HG02571 (cell line): ENCODE results near the gene MSANTD3.
A peak's percentile ranks its signal among the peaks of the same experiment; 100 is the strongest.

Experiments
- ATAC-seq: cut with Tn5 transposase; IDR thresholded peaks from one replicate; pipeline ENCODE4 v1.9.1; 2021; ENCODE audit warnings: mild to moderate bottlenecking, moderate library complexity; ENCODE audit not compliant: unreplicated experiment

The MSANTD3 gene

DNA sequence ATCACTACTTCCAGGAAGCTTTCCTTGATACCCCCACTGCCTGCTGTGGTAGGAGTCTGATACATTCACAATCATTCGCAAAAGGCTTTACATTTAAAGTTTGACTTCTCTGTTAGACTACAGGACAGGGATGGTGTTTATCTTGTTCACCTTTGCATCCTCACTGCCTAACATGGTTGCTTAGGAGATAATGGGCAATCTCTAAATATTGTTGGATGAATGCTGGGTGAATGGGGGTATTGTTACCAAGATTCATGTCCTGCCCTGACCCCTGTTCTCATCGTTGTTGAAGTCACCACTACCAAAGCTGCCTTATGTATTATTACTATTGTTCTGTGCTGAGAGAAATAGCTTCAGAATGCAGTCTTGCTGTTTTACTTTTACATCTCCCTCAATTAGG, 38.3 kb downstream of the MSANTD3 start:
- no peak for ATAC-seq

DNA sequence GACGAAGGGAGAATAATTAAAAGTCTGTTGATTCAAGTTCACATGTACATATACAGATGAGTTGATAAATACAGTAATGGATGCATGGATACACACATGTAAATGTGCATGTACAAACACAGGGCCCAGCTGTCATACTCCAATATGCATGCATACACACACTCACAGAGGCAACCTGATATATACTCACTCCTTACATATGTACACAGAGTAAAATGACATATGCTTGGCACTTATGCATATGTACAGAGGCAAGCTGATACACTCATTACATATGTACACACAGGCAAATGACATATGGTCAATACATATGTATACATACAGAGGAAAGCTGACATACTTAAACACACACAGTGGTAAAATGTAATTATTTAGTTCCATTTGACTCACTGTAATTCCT, 38.8 kb downstream of the MSANTD3 start:
- no peak for ATAC-seq

DNA sequence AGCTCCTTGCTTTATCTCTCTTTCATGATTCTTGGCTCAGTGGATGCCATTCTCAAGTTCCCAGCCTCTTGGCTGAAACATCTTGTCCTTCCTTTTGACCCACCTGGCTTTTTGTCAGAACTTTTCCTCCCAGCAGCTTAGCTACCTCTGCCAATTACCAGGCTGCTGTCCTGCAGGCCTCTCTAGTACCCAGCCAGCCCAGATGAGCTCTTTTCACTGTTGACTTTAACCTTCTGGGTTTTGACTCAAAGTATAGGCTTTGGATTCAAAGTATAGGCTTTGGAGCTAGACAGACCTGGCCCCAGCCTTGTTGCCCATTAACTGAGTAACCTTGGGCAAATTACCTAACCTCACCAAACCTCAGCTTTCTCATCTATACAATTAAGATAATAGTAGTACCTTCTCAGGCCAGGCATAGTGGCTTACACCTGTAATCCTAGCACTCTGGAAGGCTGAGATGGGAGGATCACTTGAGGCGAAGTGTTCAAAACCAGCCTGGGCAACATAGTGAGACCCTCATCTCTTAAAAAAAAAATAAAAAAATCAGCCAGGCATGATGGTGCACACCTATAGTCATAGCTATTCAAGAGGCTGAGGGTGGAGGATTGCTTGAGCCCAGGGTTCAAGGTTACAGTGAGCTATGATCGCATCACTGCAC, 39.4 kb downstream of the MSANTD3 start:
- ATAC-seq, result no peak

DNA sequence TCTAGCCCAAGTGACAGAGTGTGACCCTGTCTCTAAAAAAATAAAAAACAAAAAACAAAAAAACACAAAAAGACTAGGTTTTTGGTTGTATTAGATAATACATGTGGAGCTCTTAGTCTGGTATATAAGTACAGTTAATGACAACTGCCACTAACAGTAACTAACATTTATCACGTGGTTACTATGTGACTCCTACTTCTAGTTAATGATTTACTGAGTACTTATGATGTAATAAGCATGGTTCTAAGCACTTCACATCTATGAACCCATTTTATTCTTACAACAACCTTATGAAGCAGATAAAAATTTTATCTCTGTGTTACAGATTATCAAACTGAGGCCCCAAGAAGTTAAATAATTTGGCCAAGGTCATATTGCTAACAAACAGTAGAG, 39.9 kb downstream of the MSANTD3 start:
- no peak for ATAC-seq

GRCh38 chr9:100468041-100468440, 41.1 kb downstream of the MSANTD3 start:
- no peak for ATAC-seq

DNA sequence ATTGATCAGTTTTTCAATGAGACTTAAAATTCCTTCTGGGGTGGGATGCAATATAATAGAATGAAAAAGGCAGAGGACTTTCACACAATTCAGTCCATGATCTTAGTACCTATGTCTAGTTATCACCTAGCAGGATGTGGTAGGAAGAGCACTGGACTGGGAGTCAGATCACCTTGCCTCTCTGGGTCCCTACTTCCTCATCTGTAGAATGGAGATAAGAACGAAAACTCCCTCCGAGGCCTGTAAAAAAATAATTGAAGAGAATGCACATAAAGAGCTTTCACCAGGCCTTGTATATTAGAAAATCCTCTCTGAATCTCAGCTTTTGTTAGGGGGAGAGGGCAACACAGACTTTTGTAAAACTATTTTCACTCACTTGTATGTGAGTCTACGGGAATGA, 45.3 kb downstream of the MSANTD3 start:
- no peak for ATAC-seq

DNA sequence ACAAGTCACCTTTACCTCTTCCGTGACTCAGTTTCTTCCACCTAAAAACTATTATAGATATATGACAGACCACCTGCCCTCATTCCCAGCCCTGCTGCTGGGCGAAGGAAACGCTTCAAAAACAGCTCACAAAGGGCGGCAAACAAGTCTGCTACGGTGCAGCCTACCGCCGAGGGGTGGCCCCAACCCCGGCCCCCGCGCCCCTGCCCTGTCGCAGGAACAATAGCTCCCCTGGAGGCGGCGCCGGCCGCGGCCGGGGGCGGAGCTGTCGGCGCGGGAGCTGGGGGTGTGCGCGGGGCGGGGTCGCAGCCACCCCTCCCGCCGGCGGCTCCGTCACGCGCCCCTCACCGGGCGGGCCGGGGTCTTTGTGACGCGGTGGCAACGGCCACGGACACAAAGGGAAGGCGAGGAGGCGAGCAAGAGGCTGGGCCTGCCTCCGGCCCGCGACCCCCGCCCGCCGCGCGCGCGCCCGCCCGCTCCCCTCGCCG, 45.9 kb downstream of the MSANTD3 start, which contains the start of gene TMEFF1:
TMEFF1 (plus strand) TSS at position 362 of the 488 bp plus-strand sequence. CDS start 396 bp downstream, outside the sequence.
- ATAC-seq, result peak; percentile 45

GRCh38 chr9:100473276-100474081, 46.5 kb downstream of the MSANTD3 start:
- peak; percentile 64 for ATAC-seq

GRCh38 chr9:100474082-100474923, 47.4 kb downstream of the MSANTD3 start:
- no peak for ATAC-seq

DNA sequence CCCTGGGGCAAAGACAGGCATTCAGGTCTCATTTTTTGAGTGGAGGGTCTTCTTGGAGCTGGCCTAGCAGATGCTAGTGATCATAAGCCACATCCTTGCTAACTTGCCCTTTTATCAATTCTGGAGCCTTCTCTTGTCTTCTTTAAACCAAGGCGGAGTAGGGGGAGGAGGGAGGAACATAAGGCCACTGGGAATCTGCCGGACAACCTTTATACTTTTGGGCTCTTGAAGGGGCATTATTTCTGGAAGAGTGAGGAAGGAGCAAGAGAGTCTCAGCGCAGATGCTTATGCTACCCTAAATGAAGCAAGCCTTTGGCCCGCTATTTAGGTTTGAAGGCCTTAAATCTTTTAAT, 48.0 kb downstream of the MSANTD3 start:
- no peak for ATAC-seq

DNA sequence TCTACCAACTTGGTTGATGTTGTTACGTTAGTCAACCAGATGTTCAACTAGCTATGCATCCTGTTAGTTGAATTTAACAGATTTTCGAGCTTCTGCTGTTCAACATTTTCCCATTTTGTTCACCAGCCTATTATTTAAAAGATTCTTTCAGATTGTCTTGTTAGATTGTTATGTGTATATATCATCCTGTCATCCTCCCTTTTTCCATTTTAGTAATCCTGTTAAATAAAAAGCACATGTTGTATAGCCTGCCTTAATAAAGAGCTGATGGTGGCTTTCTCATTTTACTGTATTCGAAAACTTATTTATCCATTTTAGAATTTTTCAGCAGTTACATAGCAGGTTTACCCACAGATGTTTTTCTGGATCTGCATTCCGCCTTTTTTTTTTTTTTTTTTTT, 50.3 kb downstream of the MSANTD3 start:
- no peak for ATAC-seq

- no peak for ATAC-seq
Measured at GRCh38 chr9:100478192-100478591, 51.2 kb downstream of the MSANTD3 start.

DNA sequence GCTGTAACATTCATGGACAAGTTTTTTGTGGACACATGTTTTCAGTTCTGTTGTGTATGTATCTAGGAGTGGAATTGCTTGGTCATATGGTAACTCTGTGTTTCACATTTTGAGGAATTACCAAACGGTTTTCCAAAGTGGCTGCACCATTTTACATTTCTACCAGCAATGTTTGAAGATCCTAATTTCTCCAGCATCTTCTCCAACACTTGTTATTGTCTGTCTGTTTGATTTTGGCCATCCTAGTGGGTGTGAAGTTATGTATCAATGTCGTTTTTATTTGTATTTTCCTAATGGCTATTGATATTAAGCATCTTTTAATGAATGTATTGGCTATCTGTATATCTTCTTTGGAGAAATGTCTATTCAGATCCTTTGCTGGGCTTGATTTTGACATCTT, 52.9 kb downstream of the MSANTD3 start:
- no peak for ATAC-seq

DNA sequence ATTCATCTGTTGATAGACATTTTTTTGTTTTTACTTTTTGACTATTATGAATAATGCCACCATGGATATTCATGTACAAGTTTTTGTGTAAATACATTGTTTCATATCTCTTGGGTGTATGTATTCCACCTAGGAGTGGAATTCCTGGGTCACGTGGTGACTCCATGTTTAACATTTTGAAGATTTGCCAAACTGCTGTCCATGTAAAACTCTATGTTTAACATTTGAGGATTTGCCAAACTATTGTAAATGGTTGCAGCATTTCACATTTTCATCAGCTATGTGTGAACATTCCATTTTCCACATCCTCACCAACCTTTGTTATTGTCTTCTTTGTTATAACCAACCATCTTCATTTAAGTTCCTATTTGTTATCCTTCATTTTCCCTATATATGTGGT, 58.3 kb downstream of the MSANTD3 start:
- no peak for ATAC-seq

DNA sequence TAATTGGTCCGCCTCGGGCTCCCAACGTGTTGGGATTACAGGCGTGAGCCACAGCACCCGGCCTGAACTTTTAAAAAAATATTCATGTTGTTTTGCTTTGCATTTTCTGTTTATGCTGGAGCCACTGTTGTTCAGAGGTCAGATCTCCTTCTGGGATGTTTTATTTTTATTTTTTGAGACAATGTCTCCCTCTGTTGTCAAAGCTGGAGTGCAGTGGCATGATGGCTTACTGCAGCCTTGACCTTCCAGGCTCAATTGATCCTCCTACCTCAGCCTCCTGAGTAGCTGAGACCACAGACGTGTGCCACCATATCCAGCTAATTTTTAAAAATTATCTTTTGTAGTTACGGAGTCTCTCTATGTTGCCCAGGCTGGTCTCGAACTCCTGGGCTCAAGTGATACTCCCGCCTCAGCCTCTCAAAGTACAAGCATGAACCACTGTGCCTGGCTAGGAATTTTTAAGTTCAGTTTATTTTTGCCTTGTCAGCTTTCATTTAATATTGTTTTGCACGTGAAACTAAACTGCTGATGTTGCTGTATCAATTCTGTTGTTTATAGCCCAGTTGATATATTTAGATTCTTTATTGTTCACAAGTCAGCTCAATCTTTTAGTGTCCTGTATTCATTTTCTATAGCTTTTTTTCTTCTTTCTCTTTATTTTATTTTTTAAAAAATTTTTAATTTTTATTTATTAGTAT, 59.7 kb downstream of the MSANTD3 start:
- ATAC-seq, result no peak

GRCh38 chr9:100488177-100488576, 61.2 kb downstream of the MSANTD3 start:
- ATAC-seq, result no peak

GRCh38 chr9:100489836-100490235, 62.9 kb downstream of the MSANTD3 start:
- ATAC-seq, result no peak

DNA sequence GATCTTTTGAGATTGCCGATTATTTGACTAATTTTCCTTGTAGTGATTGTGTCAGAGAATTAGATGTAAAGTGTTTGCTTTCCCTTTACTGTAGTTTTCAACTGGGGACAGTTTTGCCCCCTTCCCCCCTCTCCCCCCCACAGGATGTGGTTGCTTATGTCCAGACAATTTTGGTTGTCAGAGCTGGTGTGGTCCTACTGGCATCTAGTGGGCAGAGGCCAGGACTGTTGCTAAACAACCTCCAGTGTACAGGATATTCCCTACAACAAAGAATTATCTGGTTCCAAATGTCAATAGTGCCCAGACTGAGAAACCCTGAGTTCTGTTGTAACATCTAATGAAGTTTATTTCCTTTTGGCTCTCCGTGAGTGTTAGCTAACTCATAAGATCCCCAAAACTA, 66.0 kb downstream of the MSANTD3 start:
- ATAC-seq, result no peak

- no peak for ATAC-seq
Measured at GRCh38 chr9:100498592-100498991, 71.6 kb downstream of the MSANTD3 start.

DNA sequence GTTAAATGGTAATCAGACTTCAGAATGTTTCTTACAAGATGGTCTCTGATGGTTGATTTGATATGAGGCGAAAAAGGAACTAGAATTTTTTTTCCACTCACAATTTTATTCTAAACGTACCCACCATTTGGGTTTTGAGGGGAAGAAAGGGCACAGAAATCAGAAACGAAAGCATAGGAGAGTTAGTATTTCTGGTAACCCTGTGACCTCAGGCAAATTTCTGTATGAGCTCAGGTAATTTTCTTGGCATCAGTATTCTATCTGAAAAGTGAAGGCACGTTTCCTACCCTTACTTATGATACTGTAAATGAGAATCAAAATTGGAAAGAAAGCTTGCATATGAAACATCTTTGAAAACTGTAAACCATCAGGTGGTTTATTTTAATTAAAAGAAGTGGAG, 72.5 kb downstream of the MSANTD3 start:
- ATAC-seq, result no peak

GRCh38 chr9:100499866-100500265, 72.9 kb downstream of the MSANTD3 start:
- ATAC-seq, result no peak
